ENCODE data around the gene SPAG4. TPM values are rescaled to one million over a fixed set of nuclear protein-coding genes. Genes with fewer than 3 reads are reported as not detected.

SPAG4 gene
- polyA plus RNA-seq, 3 donors: 0.12 to 0.51 TPM; not detected in 1

DNA sequence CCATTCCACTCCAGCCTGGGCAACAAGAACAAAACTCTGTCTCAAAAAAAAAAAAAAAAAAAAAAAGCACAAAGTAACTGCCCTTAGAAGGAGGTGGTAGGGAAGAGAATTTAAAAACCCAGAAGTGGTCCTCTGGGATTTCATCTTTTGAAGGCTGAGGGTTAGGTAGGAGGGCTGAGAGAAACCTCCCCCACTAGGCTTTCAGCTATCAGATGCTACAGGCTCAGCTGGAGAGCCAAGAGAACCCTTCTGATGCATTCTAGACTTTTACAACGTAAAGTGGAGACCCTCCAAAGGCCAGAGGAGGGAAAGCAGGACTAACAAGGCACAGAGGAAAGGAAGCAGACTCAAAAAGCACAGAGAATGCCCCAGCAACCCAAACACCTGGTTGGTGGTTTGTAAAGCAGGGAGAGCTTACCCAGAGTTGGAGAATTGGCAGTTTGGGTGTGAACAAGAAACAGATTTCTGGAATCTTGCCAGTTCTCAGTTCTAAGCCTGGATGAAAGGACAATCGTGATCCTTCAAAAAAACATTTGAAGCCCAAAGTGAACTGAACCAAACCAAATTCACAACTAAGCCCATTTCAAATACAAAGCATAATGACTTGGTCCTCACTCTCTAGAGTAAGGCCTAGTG is 23.2 kb upstream of the SPAG4 start:
- no peaks in the 10 kb centered on the region for H4K20me1 ChIP-seq (ENCODE audit: insufficient read depth, low read length)
- H3K79me2 ChIP-seq (ENCODE audit: insufficient read depth, low read length): no peaks in the 10 kb centered on the region
- H3K9me3 Mint-ChIP-seq: no peaks in the 10 kb centered on the region
- H2AFZ ChIP-seq (ENCODE audit: insufficient read depth, low read depth, low read length, poor library complexity, severe bottlenecking): no peak overlapping the region
- no peaks in the 10 kb centered on the region for H3K36me3 Mint-ChIP-seq
- no peak overlapping the region for H3K4me2 ChIP-seq (replicated peaks; ENCODE audit: extremely low read depth, low read length, poor library complexity, severe bottlenecking)
- H3K4me1 ChIP-seq (ENCODE audit: control insufficient read depth in 1 of 2, insufficient read depth in 2 of 2, low read length in 2 of 2): no peaks in the 10 kb centered on the region
- no peak overlapping the region for H3K4me3 ChIP-seq (replicated peaks in 1 of 3; ENCODE audit: low read depth in 2 of 3, low read length in 3 of 3)
- H3K4me1 Mint-ChIP-seq: peaks cover 3% of the 10 kb centered on the region
- no peak overlapping the region for H3K27ac Mint-ChIP-seq
- DNase-seq: no peak
- H3K9me3 ChIP-seq (replicated peaks in 1 of 2; ENCODE audit: control insufficient read depth in 1 of 2, insufficient read depth in 1 of 2, low read length in 2 of 2): no peaks in the 10 kb centered on the region
- no peak overlapping the region for H3K4me3 Mint-ChIP-seq
- no CpG with 5 or more reads among the region's 2 CpGs for WGBS (ENCODE audit: insufficient coverage)
- peaks cover 4 to 7% (median 5%) of the 10 kb centered on the region in 3 donors for H3K27me3 Mint-ChIP-seq (ENCODE audit: low read depth in 3 of 3)
- H3K36me3 ChIP-seq (replicated peaks in 1 of 2; ENCODE audit: control insufficient read depth in 1 of 2, insufficient read depth in 2 of 2, low read length in 2 of 2): no peaks in the 10 kb centered on the region
- no peaks in the 10 kb centered on the region for H3K27me3 ChIP-seq (ENCODE audit: control insufficient read depth in 2 of 2, insufficient read depth in 2 of 2, low read length in 2 of 2)
- H3K27ac ChIP-seq (ENCODE audit: low read depth in 1 of 2, low read length in 2 of 2): no peak overlapping the region
- intact Hi-C loops (cut with micrococcal nuclease): no loop called here
- TF ChIP-seq CTCF (IDR thresholded peaks at IDR 0.05): no peak
- no peak overlapping the region for H3K9ac ChIP-seq (ENCODE audit: insufficient read depth, low read length, poor library complexity, severe bottlenecking)

DNA sequence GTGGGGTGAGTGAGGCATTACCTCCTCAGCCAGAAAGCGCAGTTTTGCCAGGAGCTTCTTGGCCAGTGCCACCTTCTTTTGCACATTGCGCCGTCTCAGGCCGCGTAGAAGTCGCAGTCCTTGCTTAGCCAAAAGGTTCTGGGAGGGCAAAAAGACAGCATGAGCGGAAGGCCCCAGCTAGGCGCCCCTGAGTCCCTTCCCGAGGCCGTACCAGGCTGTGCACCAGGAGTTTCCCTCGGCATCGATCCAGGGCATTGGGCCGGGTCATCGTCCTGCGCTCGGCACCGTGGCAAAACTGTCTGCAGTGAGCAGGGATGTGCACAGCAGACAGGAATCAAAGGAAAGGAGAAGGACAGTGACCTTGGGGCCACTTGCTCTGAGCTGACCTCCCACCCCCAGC is 20.2 kb upstream of the SPAG4 start:
- Histone ChIP-seq H3K9me3 (replicated peaks in 1 of 2; ENCODE audit: control insufficient read depth in 1 of 2, insufficient read depth in 1 of 2, low read length in 2 of 2) (no peaks in the 10 kb centered on the region), H3K4me3 (replicated peaks in 1 of 3; ENCODE audit: low read depth in 2 of 3, low read length in 3 of 3) (no peak overlapping the region), H2AFZ (ENCODE audit: insufficient read depth, low read depth, low read length, poor library complexity, severe bottlenecking) (no peak overlapping the region), H3K36me3 (replicated peaks in 1 of 2; ENCODE audit: control insufficient read depth in 1 of 2, insufficient read depth in 2 of 2, low read length in 2 of 2) (no peaks in the 10 kb centered on the region), H3K4me2 (replicated peaks; ENCODE audit: extremely low read depth, low read length, poor library complexity, severe bottlenecking) (no peak overlapping the region), H3K27ac (ENCODE audit: low read depth in 1 of 2, low read length in 2 of 2) (no peak overlapping the region), H3K27me3 (ENCODE audit: control insufficient read depth in 2 of 2, insufficient read depth in 2 of 2, low read length in 2 of 2) (peaks cover 0 to 13% of the 10 kb centered on the region in 2 donors), H3K79me2 (ENCODE audit: insufficient read depth, low read length) (no peaks in the 10 kb centered on the region), H3K9ac (ENCODE audit: insufficient read depth, low read length, poor library complexity, severe bottlenecking) (no peak overlapping the region), H3K4me1 (ENCODE audit: control insufficient read depth in 1 of 2, insufficient read depth in 2 of 2, low read length in 2 of 2) (peaks cover 0 to under 1% of the 10 kb centered on the region in 2 donors), H4K20me1 (ENCODE audit: insufficient read depth, low read length) (no peaks in the 10 kb centered on the region)
- 95% methylated on average over 17 of the region's 17 CpGs for WGBS (ENCODE audit: insufficient coverage)
- intact Hi-C loops (cut with micrococcal nuclease): no loop called here
- TF ChIP-seq CTCF (IDR thresholded peaks at IDR 0.05): no peak
- no peaks in the 10 kb centered on the region for H3K4me1 Mint-ChIP-seq
- H3K27me3 Mint-ChIP-seq (ENCODE audit: low read depth in 3 of 3): peaks cover 26 to 31% (median 29%) of the 10 kb centered on the region in 3 donors
- no peak overlapping the region for H3K4me3 Mint-ChIP-seq
- H3K36me3 Mint-ChIP-seq: no peaks in the 10 kb centered on the region
- peaks cover 0 to 3% (median 0%) of the 10 kb centered on the region in 7 donors for H3K9me3 Mint-ChIP-seq
- no peak for DNase-seq
- no peak overlapping the region for H3K27ac Mint-ChIP-seq
